LoVo (cell line): ENCODE measurements around the gene ENOX1.
"Not testable (repeated sequence)": the region's sequence is repeated elsewhere in the genome, so short reads cannot be mapped to it uniquely, and the experiment has no call there.

ENCODE experiments used
- DNase-seq: peaks from one replicate; pipeline ENCODE4 v3.0.0-alpha.2; 2016; ENCODE audit warnings: low spot score

Gene ENOX1

GRCh38 chr13:43354153-43354945, 432.4 kb downstream of the ENOX1 start:
- DNase-seq, result no peak

- DNase-seq, result no peak
Observed at GRCh38 chr13:43353631-43354030, 433.1 kb downstream of the ENOX1 start.

GRCh38 chr13:43351612-43352011, 435.2 kb downstream of the ENOX1 start:
- DNase-seq, result not testable (repeated sequence)

GRCh38 chr13:43348397-43348796, 438.4 kb downstream of the ENOX1 start:
- no peak for DNase-seq

- no peak for DNase-seq
Observed at GRCh38 chr13:43347877-43348276, 438.9 kb downstream of the ENOX1 start.

GRCh38 chr13:43346427-43346826, 440.3 kb downstream of the ENOX1 start:
- DNase-seq, result no peak

- DNase-seq, result no peak
Observed at GRCh38 chr13:43343645-43344044, 443.1 kb downstream of the ENOX1 start.

- DNase-seq, result no peak
Observed at GRCh38 chr13:43339805-43340550, 446.8 kb downstream of the ENOX1 start.

- DNase-seq, result no peak
Observed at GRCh38 chr13:43339145-43339804, 447.5 kb downstream of the ENOX1 start.

- DNase-seq, result no peak
Observed at GRCh38 chr13:43335764-43336163, 451.0 kb downstream of the ENOX1 start.

- DNase-seq, result no peak
Observed at GRCh38 chr13:43333176-43333575, 453.6 kb downstream of the ENOX1 start.

GRCh38 chr13:43331672-43332071, 455.1 kb downstream of the ENOX1 start:
- no peak for DNase-seq

- DNase-seq, result no peak
Observed at GRCh38 chr13:43329702-43330101, 457.1 kb downstream of the ENOX1 start.

- DNase-seq, result no peak
Observed at GRCh38 chr13:43328907-43329306, 457.9 kb downstream of the ENOX1 start.

- DNase-seq, result no peak
Observed at GRCh38 chr13:43326100-43326499, 460.7 kb downstream of the ENOX1 start.

GRCh38 chr13:43325636-43326035, 461.1 kb downstream of the ENOX1 start:
- DNase-seq, result no peak

GRCh38 chr13:43324129-43324528, 462.6 kb downstream of the ENOX1 start:
- no peak for DNase-seq

GRCh38 chr13:43319617-43320444, 466.9 kb downstream of the ENOX1 start:
- no peak for DNase-seq

- no peak for DNase-seq
Observed at GRCh38 chr13:43316946-43317353, 469.8 kb downstream of the ENOX1 start.

- no peak for DNase-seq
Observed at GRCh38 chr13:43316281-43316680, 470.5 kb downstream of the ENOX1 start.

- no peak for DNase-seq
Observed at GRCh38 chr13:43315522-43315921, 471.2 kb downstream of the ENOX1 start.

GRCh38 chr13:43309311-43309710, 477.5 kb downstream of the ENOX1 start:
- DNase-seq, result no peak
